Left colon (tissue), 2 donors: ENCODE measurements around the gene ERBB4. TPM values are rescaled to one million over a fixed set of nuclear protein-coding genes. Genes with fewer than 3 reads are reported as not detected.
"Not testable (repeated sequence)": the region's sequence is repeated elsewhere in the genome, so short reads cannot be mapped to it uniquely, and the experiment has no call there.

ENCODE experiments used
- ATAC-seq: fragments of 200-7000 bp; cut with Tn5 transposase; one replicate; pipeline ENCODE4 v1.9.1; 2020; ENCODE audit warnings: mild to moderate bottlenecking, moderate library complexity
- DNase-seq, 2 donors: peaks; one replicate each; pipeline ENCODE4 v3.0.0-alpha.2; 2020
- intact Hi-C, 2 donors: fragments of 100-400 bp; cut with DNase I in 1 of 2; cut with micrococcal nuclease in 1 of 2; formaldehyde crosslinking; loops; one replicate each; pipeline versions ENCODE4 v1.11.2 to v1.14.0; 2022; cut with DNase I, micrococcal nuclease
- total RNA-seq, 2 donors: library from RNA; stranded (reverse); fragmentation: NEBNext Ultra II Directional; extraction: Animal tissue kit (Norgen Biotek cat#: 25700); gene quantifications; one replicate each; pipeline ENCODE4 v1.2.1, GENCODE V29; 2021
- donor health status: DM: no; HTN: no; CAD: no.
- donor health status: DM: yes; HTN: yes; CAD: no.

ERBB4 gene
- total RNA-seq, 2 donors from 2014 or later, result 0.18 to 0.70 TPM

DNA sequence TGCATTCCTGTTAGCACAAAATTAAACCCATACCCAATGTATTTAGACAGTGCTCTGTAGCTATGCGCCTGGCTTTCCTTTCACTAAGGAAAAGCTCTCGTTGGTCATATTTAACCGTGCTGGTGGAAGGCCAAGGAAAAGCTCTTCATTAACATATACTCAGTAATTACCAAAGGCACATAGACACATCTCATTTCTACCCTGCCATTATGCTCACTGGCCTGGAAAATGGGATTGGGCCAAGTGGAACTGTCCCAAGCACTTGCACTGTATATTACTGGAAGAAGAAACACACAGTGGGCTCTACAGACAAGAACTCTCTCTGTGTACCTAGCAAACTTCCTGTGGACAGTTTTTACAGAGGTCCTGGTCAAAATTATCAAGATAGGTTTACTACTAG is 274.4 kb downstream of the ERBB4 start:
- DNase-seq, result no peak
- no peak for ATAC-seq
- intact Hi-C loops, result no loop called here

DNA sequence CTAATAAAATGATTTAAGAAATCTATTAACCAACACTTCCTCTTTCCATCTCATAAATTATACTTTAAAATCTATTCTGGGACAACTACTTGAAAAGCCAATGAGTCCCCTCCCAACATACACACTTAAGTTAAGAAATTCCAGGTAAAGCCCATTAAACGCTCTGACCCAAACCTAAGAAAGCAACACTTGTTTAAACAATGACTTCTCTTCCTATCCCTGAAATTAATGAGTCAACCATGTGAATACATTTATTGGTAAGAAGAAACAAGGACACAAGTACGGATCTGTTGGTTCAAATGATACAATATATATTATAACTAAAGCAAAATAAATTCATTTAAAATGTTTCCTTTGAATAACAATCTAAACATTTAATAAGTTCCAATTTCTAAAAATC is 279.4 kb downstream of the ERBB4 start:
- ATAC-seq (no peak), DNase-seq (no peak)
- intact Hi-C loops, result no loop called here

GRCh38 chr2:212254339-212254738 is 284.3 kb downstream of the ERBB4 start:
- intact Hi-C loops, result no loop called here
- DNase-seq, result no peak
- ATAC-seq, result no peak

- intact Hi-C loops, result no loop called here
These were observed 289.2 kb downstream of the ERBB4 start for GRCh38 chr2:212249451-212249850.

DNA sequence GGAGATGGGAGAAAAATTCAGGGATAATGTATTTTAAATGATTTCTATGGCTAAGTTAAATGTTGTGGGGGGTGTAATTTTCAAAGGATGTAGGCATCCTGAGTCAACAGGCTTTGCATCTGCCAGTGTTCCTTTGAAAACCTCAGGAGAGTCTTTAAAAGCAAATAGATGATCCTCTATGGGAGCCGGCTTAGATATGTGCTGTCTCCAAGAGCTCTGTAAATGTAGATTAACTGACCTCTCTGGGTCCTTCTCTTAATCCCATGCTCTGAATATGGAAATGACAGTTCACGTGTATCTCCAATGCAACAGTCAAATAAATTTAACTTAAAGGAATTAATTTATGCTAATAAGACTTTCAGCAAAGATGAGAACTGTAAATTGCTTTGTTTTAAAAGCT is 292.7 kb downstream of the ERBB4 start:
- no peak for DNase-seq
- intact Hi-C loops, result no loop called here
- no peak for ATAC-seq

More at GRCh38 chr2:212249451-212249850, 289.2 kb downstream of the ERBB4 start:
- no peak for DNase-seq
- no peak for ATAC-seq

- intact Hi-C loops, result no loop called here
- no peak for ATAC-seq
These were observed 295.9 kb downstream of the ERBB4 start for GRCh38 chr2:212242724-212243123.

DNA sequence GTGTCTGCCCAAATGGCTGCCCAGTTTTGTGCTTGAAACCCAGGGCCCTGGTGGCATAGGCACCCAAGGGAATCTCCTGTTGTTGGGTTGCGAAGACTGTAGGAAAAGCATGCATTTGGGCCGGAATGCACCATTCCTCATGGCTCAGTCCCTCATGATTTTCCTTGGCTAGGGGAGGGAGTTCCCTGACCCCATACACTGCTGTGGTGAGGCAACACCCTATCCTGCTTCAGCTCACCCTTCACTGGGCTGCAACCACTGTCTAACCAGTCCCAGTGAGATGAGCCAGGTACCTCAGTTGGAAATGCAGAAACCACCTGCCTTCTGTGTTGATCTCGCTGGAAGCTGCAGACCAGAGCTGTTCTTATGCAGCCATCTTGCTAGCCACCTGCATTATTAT is 300.4 kb downstream of the ERBB4 start:
- ATAC-seq, intact Hi-C loops, DNase-seq: not testable (repeated sequence)

More at GRCh38 chr2:212242724-212243123, 295.9 kb downstream of the ERBB4 start:
- DNase-seq, result no peak

- no peak for ATAC-seq
- DNase-seq, result no peak
- intact Hi-C loops, result no loop called here
These were observed 301.1 kb downstream of the ERBB4 start for GRCh38 chr2:212237350-212238095.

- DNase-seq (no peak), ATAC-seq (no peak)
- intact Hi-C loops, result no loop called here
These were observed 309.8 kb downstream of the ERBB4 start for GRCh38 chr2:212228743-212229171.

DNA sequence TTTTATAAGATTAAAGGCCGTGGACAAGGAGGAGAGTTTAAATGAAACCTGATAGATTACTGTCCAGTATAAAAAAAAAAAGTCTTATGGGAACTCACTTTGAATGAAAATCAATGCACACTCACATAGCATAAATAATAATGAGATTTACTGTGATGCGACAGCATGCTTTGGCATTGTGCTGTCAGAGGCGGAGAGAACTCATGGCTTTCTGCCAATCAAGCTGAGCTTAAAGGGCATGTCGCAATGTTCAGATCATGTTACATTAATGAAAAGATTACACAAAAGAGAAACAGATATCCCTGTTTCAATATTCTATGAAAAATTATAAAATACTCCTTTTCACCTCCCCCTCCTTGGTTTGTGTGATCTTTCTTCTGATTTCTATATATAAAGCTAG is 310.8 kb downstream of the ERBB4 start:
- ATAC-seq, result no peak
- DNase-seq, result no peak

DNA sequence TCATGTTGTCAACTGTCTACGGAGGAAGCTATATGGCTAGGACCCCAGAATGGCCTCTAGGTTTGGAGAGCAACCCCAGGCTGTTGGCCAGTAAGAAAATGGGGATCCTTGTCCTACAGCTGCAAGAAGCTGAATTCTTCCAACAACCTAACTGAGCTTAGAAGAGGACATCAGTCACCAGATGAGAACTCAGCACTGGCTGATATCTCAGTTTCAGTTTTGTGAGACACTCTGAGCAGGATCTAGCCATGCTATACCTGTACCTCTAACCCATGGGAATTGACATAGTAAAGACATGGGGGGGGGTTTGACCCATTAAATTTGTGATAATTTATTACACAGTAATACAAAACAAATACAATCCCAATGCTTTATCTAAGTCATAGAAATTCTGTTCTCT is 312.5 kb downstream of the ERBB4 start:
- intact Hi-C loops, result no loop called here
- DNase-seq (no peak), ATAC-seq (no peak)

More for the DNA sequence above, 310.8 kb downstream of the ERBB4 start:
- intact Hi-C loops, result no loop called here

DNA sequence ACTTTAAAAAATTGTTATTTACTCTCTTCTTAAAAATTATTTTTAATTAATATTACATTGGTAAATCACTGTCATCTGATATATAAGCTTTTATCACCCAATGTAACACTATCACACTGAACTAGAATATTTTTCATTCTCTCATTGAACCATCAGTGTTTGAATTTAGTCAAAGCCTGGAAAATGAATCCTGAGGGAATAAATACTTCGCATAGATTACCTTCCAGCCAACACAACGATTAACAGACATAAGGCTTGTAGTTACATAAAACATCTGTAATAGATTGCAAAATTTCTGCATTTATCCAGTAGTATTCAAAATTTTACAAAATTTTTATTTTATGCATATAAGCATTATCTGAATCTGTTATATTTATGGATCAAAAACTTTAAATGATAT is 314.9 kb downstream of the ERBB4 start:
- intact Hi-C loops, result no loop called here
- DNase-seq (no peak), ATAC-seq (no peak)

GRCh38 chr2:212213191-212213590 is 325.4 kb downstream of the ERBB4 start:
- no peak for DNase-seq
- ATAC-seq, result no peak
- intact Hi-C loops, result no loop called here

GRCh38 chr2:212208467-212208866 is 330.1 kb downstream of the ERBB4 start:
- intact Hi-C loops, result no loop called here
- DNase-seq, result no peak
- no peak for ATAC-seq

DNA sequence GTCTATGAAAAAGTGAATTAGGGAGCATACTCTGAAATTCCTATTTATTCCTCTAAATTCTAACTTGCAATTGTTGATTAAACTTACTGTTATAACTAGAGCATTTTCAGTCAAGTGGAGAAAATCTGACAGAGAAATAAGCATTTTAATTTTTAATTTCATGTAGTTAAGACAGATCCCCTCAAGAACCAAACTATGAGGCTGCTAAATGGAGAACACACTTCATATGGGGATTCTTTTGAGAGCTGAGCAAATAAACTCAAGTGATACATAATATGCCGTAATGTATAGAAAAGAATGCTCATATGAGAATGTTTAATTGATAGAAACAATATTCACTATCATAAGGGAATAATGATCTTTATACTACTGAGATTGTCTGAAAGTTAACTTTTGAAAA is 340.8 kb downstream of the ERBB4 start:
- ATAC-seq, result no peak
- DNase-seq, result no peak
- intact Hi-C loops, result no loop called here

- DNase-seq (no peak), ATAC-seq (no peak)
- intact Hi-C loops, result no loop called here
These were observed 343.0 kb downstream of the ERBB4 start for GRCh38 chr2:212195626-212196025.

DNA sequence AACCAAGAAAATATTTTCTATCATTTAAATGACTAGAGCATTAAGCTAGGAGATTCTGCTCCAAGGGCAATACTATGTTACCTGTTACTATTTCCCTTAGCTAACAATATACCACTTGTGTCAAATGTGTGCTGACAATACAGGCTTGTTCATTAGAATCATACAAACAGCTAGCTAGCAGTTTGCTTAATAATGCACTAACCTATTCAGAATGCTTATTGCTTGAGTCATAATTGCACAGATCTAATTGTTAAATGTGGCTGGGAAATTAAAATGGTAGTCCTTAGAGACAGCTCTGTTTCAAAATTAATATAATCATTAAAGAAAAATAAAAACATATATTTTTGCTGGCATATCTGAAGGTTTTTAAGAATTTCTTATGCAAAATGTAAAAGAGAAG is 344.2 kb downstream of the ERBB4 start:
- DNase-seq, result no peak
- intact Hi-C loops, result no loop called here
- ATAC-seq, result no peak

GRCh38 chr2:212193803-212194202 is 344.8 kb downstream of the ERBB4 start:
- intact Hi-C loops, result no loop called here
- DNase-seq, result no peak
- no peak for ATAC-seq

- intact Hi-C loops, result no loop called here
- ATAC-seq (no peak), DNase-seq (no peak)
These were observed 345.5 kb downstream of the ERBB4 start for GRCh38 chr2:212193056-212193455.

DNA sequence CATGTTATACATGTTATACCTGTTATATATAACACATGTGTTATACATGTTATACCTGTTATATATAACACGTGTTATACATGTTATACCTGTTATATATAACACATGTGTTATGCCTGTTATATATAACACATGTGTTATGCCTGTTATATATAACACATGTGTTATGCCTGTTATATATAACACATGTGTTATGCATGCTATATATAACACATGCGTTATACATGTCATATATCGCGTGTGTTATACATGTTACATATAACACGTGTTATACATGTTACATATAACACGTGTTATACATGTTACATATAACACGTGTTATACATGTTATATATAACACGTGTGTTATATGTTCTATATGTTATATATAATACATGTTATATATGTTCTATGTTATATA is 347.2 kb downstream of the ERBB4 start:
- intact Hi-C loops, DNase-seq: not testable (repeated sequence)

DNA sequence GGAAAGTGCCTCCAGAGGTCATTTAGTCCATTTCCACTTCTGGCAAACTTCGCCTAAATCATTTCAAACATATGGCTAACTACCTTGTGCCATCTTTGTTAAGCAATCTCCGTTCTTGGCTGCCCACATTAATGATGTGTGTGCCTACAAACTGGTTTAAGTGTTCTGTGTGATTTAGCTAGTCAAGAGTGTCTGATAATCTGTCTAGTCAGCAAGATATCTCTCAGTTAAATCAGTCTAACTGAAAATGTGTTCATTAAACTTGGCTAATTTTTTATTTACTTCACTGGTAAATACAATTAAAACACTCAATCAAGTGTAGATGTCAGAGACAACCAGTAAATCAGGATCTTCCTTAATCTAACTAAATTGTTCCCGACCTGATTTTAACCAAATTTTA is 352.4 kb downstream of the ERBB4 start:
- ATAC-seq, result no peak
- DNase-seq, result no peak
- intact Hi-C loops, result no loop called here

More for the DNA sequence above, 347.2 kb downstream of the ERBB4 start:
- ATAC-seq, result not testable (repeated sequence)
